NK-92 (cell line): Measurements from ENCODE around the gene ACSL3.

Experiments
- DNase-seq: peaks from one replicate; lab custom pipeline; 2025; ENCODE audit not compliant: unreplicated experiment; lab: John Stamatoyannopoulos, UW

The ACSL3 gene

DNA sequence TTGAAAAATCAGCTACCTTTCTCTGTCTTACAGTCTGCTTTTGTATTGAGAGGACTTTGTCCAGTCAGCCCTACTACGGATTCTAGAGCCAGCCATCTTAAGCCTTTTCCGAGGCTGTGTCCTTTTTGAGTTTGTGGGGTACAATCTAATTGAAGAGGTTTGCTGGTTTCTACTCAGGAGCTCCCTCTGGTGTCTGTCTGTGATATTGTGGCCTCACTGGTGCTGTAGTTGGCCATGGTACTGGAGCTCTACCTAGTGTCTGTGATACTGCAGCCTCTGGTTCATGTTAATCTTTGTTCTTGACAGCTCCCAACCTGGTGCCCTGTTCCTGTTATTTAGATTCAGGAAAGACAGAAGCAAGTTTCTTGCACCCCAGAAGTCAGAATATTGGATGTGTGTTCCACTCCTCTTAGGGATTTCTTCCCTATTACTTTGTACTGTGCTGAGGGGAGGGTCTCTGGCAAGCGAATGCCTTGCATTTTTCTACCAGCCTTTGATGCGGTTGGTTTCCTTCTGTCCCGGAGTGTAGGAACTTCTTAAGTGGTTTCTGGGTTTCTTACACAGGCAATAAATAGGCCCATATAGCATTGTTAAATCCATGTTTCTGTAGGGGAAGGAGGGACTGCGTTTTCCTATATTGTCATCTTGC is 78.5 kb downstream of the ACSL3 start:
- DNase-seq, result no peak

DNA sequence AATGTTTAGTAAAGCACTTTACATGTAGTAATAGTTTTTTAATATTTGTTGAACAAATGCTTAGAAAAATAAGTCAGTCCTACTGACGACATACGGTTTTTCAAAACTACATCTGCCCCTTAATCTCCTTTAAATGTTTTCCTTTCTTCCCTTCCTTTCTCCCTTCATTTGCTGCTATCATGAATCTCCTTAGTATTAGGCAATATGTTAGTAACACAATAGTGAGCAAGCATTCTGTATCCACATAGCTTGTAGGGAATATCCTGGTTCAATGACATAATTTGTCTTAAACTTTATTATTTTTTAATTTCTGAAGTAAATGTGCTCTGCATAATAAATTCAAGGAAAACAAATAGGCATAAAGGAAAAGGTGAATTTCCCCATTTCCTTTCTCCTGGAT is 79.1 kb downstream of the ACSL3 start:
- DNase-seq, result no peak

DNA sequence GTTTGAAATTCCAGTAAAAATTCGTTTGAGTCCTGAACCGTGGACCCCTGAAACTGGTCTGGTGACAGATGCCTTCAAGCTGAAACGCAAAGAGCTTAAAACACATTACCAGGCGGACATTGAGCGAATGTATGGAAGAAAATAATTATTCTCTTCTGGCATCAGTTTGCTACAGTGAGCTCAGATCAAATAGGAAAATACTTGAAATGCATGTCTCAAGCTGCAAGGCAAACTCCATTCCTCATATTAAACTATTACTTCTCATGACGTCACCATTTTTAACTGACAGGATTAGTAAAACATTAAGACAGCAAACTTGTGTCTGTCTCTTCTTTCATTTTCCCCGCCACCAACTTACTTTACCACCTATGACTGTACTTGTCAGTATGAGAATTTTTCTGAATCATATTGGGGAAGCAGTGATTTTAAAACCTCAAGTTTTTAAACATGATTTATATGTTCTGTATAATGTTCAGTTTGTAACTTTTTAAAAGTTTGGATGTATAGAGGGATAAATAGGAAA is 80.7 kb downstream of the ACSL3 start:
- DNase-seq, result no peak

DNA sequence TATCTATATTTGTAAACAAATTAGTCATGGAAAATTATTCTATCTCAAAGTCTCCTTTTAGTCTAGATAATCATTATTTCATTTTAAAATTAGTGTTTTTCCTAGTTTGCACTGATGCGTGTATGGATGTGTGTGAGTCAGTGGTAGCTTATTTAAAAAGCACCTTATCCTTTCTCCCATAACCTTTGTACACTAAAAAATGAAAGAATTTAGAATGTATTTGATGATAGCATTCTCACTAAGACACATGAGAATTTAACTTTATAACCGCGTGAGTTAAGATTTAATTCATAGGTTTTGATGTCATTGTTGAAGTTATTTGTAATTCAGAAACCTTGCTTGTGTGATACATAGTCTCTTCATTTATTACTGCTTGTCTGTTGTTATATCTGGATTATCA is 81.7 kb downstream of the ACSL3 start:
- no peak for DNase-seq

DNA sequence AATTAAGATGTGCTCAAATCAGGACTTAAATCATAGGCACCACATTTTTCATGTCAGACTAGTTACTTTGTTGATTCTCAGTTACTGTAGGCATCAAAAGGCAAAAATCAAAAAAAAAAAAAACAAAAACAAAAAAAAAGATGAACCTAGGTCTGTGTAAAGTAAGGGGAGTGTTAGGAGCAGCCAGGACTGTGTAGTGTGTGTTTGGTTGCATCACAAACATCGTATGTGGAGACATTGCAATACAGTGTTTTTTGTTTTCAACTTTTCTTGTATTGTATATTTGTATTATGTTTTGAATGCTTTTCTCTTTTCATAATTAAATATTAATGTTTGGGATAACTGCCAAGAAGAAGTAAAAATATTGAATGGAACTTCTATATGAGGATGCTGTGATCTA is 82.1 kb downstream of the ACSL3 start:
- no peak for DNase-seq

DNA sequence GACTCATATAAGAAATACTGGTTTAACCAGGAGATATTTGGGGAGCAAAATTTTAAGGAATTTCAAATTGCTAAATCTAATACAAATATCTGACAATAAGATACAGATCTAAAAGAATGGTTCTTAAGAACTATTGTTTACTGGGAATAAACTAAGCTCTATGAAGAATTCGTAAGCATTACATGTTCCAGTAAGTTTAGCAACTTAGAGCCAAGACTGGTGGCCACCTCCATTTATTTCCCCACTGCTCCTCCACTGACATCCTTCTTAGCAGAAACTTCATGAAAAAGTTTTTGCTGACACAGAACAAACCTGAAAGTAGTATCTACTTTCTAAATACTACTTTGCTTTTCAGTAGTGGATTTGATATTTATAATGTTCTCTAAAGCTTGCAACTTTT is 83.0 kb downstream of the ACSL3 start:
- DNase-seq, result no peak

DNA sequence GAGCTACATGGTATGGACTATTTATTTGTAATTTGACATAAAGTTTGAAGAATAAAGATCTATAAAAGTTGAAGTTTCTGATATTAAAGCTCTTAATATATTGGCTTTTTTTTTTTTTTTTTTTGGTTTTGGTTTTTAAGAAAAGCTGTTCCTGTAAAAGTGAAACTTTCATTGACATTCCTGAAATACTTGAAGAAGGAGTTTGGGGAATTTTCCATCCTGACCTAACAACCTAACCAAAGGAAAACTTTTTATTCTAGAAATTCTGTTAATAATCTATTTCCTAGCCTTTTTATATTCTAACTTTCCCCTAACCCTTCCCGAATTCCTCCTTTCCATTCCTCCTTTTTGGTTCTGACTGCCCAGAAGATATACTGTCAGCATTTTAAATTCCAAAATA is 83.7 kb downstream of the ACSL3 start:
- no peak for DNase-seq

DNA sequence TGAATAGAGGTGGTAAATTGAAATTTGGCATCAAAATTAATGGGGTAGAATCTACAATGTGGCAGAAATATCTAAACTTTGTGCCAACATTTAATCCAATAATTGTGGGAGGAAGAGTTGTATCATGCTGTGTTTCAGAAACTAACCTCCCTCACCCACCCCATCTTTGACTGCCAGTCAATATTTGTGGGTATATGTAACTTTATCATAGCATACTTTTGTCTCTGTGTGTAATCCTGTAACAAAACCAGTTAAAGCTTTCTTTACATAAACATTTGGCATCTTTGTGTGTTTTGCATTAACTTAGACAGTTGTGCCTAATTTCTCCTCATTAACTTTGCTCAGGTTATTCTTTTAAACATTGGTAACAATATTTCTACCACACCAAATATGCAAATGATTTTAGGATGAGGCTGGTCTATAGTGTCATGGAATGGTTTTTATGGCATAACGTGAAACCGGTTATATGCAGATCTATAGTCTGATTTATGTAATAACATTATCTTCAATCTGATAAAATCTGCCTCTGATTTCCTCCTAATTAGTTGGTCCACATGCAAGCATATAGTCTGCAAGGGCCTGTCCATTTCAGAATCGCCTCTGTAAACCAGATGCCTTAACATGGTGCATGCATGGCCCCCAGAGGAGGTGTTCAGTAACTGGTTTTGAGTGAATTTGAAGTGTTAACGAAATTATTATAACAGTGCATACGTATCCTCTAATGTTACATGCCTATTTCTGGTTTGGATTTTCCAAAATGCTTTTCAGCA is 84.3 kb downstream of the ACSL3 start:
- DNase-seq, result no peak

DNA sequence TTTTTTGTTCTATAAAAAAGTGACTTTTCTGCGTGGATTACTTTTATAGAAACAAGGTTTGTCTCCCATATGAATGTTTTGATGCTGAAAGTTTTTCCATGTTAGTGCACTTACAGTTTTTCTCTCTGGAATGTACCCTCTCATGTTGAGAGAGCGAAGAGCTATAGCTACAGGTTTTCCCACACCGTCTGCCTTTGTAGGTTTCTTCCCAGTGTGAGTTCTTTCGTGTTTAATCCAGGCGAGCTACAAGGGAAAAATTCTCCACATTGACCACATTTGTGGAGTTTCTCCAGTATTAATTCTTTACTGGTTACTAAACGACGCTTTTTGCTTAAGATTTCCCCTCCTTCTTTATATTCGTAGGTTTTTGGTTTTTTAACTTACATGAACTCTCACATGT is 85.1 kb downstream of the ACSL3 start:
- DNase-seq, result no peak

DNA sequence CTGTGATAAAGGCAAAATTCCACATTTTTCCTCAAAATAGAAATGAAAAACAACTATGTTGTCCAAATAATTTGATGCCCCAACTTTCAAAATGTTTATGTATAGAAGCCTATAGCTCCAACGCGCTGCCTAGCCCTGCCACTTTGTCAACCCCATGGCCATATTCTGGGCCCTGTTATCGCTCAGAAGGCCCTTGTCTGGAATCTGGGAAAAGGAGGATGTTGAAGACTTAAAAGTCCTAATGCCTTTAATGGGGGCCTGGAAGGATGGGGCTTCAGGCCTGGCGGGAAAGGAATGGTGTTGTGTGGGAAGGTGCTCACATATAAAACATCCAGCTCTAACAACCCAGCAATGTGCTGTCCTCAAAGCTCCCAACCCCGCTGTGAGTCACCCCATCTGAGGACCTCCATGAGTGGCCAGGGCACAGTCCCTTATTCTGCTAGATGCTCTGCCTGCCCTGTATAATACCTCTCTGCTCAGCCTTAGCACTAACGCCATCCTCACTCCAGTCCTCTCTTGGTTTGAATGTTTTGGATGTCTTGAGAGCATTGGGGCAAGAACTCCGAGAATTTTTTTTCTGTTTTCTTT is 86.0 kb downstream of the ACSL3 start:
- DNase-seq, result no peak

DNA sequence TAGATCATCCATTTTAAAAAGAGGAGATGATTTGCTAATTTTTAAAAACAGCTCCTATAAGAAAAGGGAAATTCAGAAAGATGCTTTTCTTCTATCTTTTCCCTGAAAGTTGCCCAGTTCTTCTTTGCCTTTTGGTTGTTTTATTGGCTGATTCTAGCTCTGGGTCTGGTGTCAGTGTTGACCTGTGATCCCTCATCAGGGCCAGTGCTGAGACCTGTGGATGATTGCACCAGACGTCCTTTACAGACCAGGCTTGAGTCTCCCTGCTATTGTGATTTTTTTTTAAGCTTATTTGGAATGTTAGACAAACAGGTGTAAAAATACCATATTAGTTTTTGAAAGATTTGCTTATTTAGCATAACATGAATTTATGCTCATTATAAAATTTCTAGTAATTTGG is 88.2 kb downstream of the ACSL3 start:
- DNase-seq, result no peak

DNA sequence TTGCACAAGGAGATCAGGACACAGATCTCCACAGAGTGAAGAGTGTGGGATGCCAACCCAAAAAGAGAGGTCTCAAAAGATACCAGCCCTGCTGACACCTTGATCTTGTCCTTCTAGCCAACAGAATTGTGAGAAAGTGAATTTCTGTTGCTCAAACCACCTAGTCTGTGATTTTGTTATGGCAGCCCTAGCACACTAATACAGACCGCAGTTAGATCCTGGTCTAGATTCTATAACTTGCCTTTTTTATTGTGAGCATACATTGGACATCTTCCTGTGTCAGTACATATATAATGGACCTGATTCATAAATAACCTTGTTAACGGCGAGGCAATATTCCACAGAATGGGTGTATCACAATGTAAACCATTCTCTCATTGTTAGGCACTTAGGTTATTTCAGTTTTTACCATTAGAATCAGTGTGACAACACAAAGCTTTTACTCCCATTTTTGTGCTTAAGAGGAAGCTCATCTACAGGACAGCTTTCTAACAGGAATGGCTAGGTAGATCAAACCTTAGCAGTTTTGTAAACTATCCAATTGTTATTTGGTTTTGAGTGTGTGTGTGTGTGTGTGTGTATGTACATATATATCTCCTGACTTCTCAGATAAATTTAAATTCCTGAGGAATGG is 89.0 kb downstream of the ACSL3 start:
- no peak for DNase-seq

DNA sequence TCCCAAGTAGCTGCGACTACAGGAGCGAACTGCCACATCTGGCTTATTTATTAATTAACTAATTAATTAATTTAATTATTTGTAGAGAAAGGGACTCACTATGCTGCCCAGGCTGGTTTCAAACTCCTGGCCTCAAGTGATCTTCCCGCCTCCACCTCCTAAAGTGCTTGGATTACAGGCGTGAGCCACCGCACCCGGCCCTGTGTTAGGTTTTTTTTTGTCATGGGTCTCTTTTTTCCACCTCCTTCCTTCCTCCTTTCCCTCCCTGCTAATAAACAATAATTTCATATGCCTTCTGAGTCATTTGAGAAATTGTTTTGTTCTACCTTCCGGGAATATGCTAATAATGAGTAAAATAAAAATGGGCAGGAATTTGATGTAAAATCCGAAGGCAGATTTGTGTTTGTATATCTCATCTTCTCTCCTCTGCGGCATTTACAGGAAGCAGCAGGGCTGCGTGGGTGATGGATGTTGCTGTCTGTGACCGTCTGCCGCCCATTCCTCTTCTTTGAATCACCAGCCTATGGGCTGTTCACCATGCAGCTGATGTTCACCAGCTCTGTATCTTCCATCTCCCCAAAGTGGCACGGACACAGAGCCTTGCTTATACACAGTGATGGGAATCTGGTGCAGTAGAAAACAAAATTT is 89.9 kb downstream of the ACSL3 start:
- no peak for DNase-seq

DNA sequence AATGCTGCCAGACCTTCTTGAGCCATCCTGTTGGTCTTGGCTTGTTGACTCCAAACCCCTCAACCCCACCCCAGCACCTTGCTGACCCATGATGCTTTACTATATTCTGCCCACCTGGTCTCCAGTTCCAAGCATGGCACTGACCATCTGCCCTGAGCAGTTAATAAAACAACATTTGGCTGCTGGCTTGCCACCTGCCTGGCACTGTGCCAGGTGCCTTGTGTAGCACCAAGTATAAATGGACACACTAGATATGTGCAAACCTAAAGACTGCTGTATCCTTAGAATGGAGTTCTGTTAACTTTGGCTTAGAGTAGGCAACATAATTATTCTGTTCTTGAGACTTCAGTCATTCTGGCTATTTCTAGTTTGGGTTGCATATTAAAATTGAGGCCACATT is 91.4 kb downstream of the ACSL3 start:
- DNase-seq, result no peak

DNA sequence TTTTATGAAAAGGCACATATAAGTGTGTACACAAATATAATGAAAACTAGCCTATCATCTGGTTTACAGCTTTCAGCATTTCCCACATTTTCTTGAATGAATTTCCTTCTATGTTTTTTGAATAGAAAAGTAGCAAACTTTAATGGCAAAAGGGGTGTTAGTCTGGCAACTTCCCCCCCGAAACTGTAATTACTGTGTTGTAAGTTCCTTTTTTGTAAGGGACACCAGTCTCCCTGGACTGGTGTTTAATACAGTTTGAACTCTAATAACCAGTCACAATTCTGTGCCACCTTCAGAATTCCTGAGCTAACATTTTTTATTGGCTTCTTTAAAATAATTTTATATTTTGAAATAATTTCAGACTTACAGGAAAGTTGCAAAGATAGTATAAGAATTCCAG is 94.2 kb downstream of the ACSL3 start:
- no peak for DNase-seq

DNA sequence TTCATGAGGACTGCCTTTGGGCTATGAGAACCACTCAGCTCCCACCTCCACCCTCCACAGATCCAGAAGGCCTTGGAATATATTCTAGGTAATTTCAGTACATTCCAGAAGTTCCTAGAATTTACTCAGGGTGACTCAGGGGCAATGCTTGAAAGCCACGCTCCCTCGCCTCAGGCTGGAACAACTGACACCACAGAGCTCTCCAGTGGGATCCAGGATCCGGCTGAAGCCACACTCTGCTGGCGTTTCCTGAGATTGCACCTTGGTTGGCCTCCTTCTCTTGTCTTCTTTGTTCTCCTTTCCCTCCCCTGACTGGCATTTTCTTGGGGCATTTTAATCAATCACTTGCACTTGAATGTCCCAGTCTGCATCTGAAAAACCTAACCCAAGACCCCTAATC is 98.5 kb downstream of the ACSL3 start:
- no peak for DNase-seq

DNA sequence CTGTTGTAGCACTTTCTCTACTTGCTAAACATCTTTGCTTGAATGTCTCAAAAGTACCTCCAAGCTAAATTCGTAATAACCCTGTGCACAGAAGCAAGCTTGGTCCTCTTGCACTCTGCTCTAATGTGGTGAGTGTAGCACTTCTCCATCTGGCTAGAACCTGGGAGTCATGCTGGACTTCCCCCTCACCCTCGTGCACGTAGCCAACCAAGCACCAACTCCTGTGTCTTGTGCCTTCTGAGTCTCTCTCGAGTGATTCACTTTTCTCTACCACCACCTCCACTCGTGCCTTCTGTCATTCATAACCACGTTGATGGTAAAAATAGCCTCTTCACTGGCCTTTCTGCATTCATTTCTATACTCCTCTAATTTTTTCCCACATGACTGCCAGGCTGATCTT is 99.3 kb downstream of the ACSL3 start:
- DNase-seq, result no peak

DNA sequence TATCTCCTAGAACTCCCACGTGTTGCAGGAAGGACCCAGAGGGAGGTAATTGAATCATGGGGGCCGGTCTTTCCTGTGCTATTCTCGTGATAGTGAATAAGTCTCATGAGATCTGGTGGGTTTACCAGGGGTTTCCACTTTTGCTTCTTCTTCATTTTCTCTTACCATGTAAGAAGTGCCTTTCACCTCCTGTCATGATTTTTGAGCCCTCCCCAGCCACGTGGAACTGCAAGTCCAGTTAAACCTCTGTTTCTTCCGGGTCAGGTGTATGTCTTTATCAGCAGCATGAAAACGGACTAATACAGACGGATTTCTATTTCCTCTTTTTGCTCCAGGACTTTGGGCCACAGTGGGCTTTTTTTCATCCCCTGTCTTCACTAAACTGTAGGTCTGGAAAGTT is 102.8 kb downstream of the ACSL3 start:
- DNase-seq, result no peak

DNA sequence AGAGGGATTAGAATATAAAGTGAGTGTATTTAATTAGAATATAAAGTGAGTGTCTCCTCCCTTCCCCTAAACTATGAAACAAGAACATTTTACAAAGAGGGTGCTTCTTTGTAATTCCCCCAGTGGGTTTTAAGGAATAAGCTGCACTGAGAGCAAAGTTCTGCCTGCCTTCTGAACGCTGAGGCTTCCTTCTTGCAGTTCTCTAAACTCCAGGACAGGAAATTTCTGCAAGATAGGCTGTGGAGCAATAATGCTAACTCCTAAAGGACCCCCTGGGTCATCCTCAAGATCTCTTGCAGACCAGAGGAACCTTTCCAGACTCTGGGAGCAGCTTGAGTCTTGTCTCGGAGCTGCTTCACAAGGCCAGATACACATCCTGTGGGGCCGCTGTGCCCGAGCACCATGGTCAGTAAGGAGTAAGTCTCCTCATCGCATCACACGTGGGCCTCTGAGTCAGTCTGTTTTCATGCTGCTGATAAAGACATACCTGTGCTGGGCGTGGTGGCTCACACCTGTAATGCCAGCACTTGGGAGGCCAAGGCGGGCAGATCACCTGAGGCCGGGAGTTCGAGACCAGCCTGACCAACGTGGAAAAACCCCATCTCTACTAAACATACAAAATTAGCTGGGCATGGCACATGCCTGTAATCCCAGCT is 103.7 kb downstream of the ACSL3 start:
- no peak for DNase-seq

DNA sequence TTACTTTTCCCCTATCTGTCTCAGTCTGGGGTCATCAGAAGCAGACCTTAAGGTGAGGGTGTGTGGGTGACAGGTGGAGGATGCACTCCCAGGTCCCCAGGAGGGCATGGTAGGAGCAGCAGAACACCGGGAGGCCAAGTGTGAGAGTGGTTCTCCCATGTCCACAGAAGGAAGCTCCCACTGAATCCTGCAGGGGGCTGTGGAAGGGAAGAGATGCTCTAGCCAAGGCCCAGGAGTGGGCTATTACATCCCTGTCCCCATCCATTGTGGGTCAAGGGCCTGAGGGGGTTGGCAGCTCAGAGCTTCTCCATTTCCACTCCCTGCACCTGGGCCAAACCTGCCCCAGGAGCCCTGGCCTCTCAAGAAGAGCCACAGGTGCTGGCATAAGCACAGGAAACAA is 104.7 kb downstream of the ACSL3 start:
- no peak for DNase-seq
